ENCODE data around the gene RBM20.

Gene RBM20

GRCh38 chr10:110694263-110694662 lies 50.1 kb downstream of the RBM20 start:
- H3K27ac ChIP-seq: no peak overlapping the region
- no peaks in the 10 kb centered on the region for H3K36me3 ChIP-seq
- H3K4me3 ChIP-seq: no peak overlapping the region
- no peak overlapping the region for H3K9ac ChIP-seq
- H4K20me1 ChIP-seq: no peaks in the 10 kb centered on the region
- peaks cover 7 to 31% (median 15%) of the 10 kb centered on the region in 11 experiments; a peak in 20 of 22 replicates for H3K9me3 ChIP-seq (replicated peaks in 1 of 11)
- no peak for TF ChIP-seq Cebpa-rat (IDR thresholded peaks at IDR 0.05)
- H3K27me3 ChIP-seq: no peaks in the 10 kb centered on the region
- no peaks in the 10 kb centered on the region for H3K4me1 ChIP-seq
- H3K4me2 ChIP-seq: no peak overlapping the region

GRCh38 chr10:110694820-110695538 lies 50.8 kb downstream of the RBM20 start:
- Histone ChIP-seq H3K4me3 (no peak overlapping the region), H3K4me1 (peaks cover 0 to 3% (median 0%) of the 10 kb centered on the region in 10 experiments; a peak in 6 of 20 replicates), H4K20me1 (no peaks in the 10 kb centered on the region), H3K4me2 (no peak overlapping the region), H3K27ac (no peak overlapping the region), H3K27me3 (no peaks in the 10 kb centered on the region), H3K9ac (no peak overlapping the region), H3K9me3 (replicated peaks in 1 of 11) (peaks cover 7 to 31% (median 15%) of the 10 kb centered on the region in 11 experiments; a peak in 20 of 22 replicates), H3K36me3 (no peaks in the 10 kb centered on the region)
- no peak for TF ChIP-seq Cebpa-rat (IDR thresholded peaks at IDR 0.05)

- Histone ChIP-seq H3K9ac (no peak overlapping the region), H3K27me3 (no peaks in the 10 kb centered on the region)
- TF ChIP-seq Cebpa-rat (IDR thresholded peaks at IDR 0.05): no peak
Observed at GRCh38 chr10:110695539-110695886, 51.4 kb downstream of the RBM20 start.

GRCh38 chr10:110696436-110696835 lies 52.3 kb downstream of the RBM20 start:
- Histone ChIP-seq H4K20me1 (no peaks in the 10 kb centered on the region), H3K36me3 (no peaks in the 10 kb centered on the region), H3K4me1 (peaks cover 0 to 9% (median 0%) of the 10 kb centered on the region in 10 experiments; a peak in 6 of 20 replicates), H3K27me3 (no peaks in the 10 kb centered on the region), H3K4me3 (no peak overlapping the region), H3K9ac (no peak overlapping the region), H3K9me3 (replicated peaks in 1 of 11) (peaks cover 7 to 28% (median 15%) of the 10 kb centered on the region in 11 experiments; a peak in 20 of 22 replicates), H3K27ac (no peak overlapping the region), H3K4me2 (no peak overlapping the region)
- TF ChIP-seq Cebpa-rat (IDR thresholded peaks at IDR 0.05): no peak

More at GRCh38 chr10:110695539-110695886, 51.4 kb downstream of the RBM20 start:
- no peak overlapping the region for H3K4me3 ChIP-seq
- H3K9me3 ChIP-seq (replicated peaks in 1 of 11): peaks cover 7 to 31% (median 15%) of the 10 kb centered on the region in 11 experiments; a peak in 20 of 22 replicates
- H3K27ac ChIP-seq: no peak overlapping the region
- peaks cover 0 to 9% (median 0%) of the 10 kb centered on the region in 10 experiments; a peak in 6 of 20 replicates for H3K4me1 ChIP-seq
- no peaks in the 10 kb centered on the region for H4K20me1 ChIP-seq
- H3K4me2 ChIP-seq: no peak overlapping the region
- H3K36me3 ChIP-seq: no peaks in the 10 kb centered on the region

- no peak for TF ChIP-seq Cebpa-rat (IDR thresholded peaks at IDR 0.05)
- no peaks in the 10 kb centered on the region for H3K36me3 ChIP-seq
- no peak overlapping the region for H3K4me3 ChIP-seq
- H3K9ac ChIP-seq: no peak overlapping the region
- no peak overlapping the region for H3K27ac ChIP-seq
- no peaks in the 10 kb centered on the region for H3K27me3 ChIP-seq
- H4K20me1 ChIP-seq: no peaks in the 10 kb centered on the region
- H3K4me2 ChIP-seq: no peak overlapping the region
- H3K9me3 ChIP-seq (replicated peaks in 1 of 11): peaks cover 0 to 9% (median 1%) of the 10 kb centered on the region in 11 experiments; a peak in 10 of 22 replicates
- H3K4me1 ChIP-seq: peaks cover 0 to 9% (median 0%) of the 10 kb centered on the region in 10 experiments; a peak in 6 of 20 replicates
Observed at GRCh38 chr10:110698340-110698739, 54.2 kb downstream of the RBM20 start.

- peaks cover 0 to 5% (median under 1%) of the 10 kb centered on the region in 11 experiments; a peak in 5 of 22 replicates for H3K9me3 ChIP-seq (replicated peaks in 1 of 11)
- H3K9ac ChIP-seq: no peak overlapping the region
- H3K4me3 ChIP-seq: no peak overlapping the region
- no peaks in the 10 kb centered on the region for H3K36me3 ChIP-seq
- no peaks in the 10 kb centered on the region for H4K20me1 ChIP-seq
- no peak overlapping the region for H3K4me2 ChIP-seq
- no peaks in the 10 kb centered on the region for H3K27me3 ChIP-seq
- TF ChIP-seq Cebpa-rat (IDR thresholded peaks at IDR 0.05): no peak
- H3K4me1 ChIP-seq: peaks cover 0 to 9% (median 0%) of the 10 kb centered on the region in 10 experiments; a peak in 6 of 20 replicates
- H3K27ac ChIP-seq: no peak overlapping the region
Observed at GRCh38 chr10:110698782-110699201, 54.7 kb downstream of the RBM20 start.

GRCh38 chr10:110699859-110700468 lies 55.8 kb downstream of the RBM20 start:
- Histone ChIP-seq H3K36me3 (no peaks in the 10 kb centered on the region), H3K4me3 (no peak overlapping the region), H3K9me3 (replicated peaks in 1 of 11) (peaks cover 0 to 10% (median 0%) of the 10 kb centered on the region in 11 experiments; a peak in 2 of 22 replicates), H4K20me1 (no peaks in the 10 kb centered on the region), H3K27me3 (no peaks in the 10 kb centered on the region), H3K27ac (no peak overlapping the region; a peak in 1 of 22 replicates), H3K4me2 (peak overlapping the region in 2 of 11 experiments; percentile 8 to 26; a peak in 1 of 22 replicates), H3K9ac (no peak overlapping the region), H3K4me1 (peaks cover 0 to 9% (median 0%) of the 10 kb centered on the region in 10 experiments; a peak in 6 of 20 replicates)
- TF ChIP-seq Cebpa-rat (IDR thresholded peaks at IDR 0.05): no peak

GRCh38 chr10:110700947-110701616 lies 56.9 kb downstream of the RBM20 start:
- H3K4me1 ChIP-seq: peaks cover 0 to 9% (median 0%) of the 10 kb centered on the region in 10 experiments; a peak in 6 of 20 replicates
- H3K36me3 ChIP-seq: no peaks in the 10 kb centered on the region
- no peaks in the 10 kb centered on the region for H4K20me1 ChIP-seq
- H3K27me3 ChIP-seq: no peaks in the 10 kb centered on the region
- H3K9me3 ChIP-seq (replicated peaks in 1 of 11): peaks cover 0 to 10% (median 0%) of the 10 kb centered on the region in 11 experiments; a peak in 2 of 22 replicates
- no peak overlapping the region for H3K9ac ChIP-seq
- H3K4me2 ChIP-seq: no peak overlapping the region
- no peak for TF ChIP-seq Cebpa-rat (IDR thresholded peaks at IDR 0.05)
- no peak overlapping the region for H3K27ac ChIP-seq
- H3K4me3 ChIP-seq: no peak overlapping the region

GRCh38 chr10:110701617-110701971 lies 57.5 kb downstream of the RBM20 start:
- H3K4me3 ChIP-seq: no peak overlapping the region
- H3K9me3 ChIP-seq (replicated peaks in 1 of 11): peaks cover 0 to 10% (median 0%) of the 10 kb centered on the region in 11 experiments; a peak in 2 of 22 replicates
- peaks cover 0 to 9% (median 0%) of the 10 kb centered on the region in 10 experiments; a peak in 6 of 20 replicates for H3K4me1 ChIP-seq
- H3K27ac ChIP-seq: no peak overlapping the region
- no peak overlapping the region for H3K4me2 ChIP-seq
- no peak overlapping the region for H3K9ac ChIP-seq
- no peak for TF ChIP-seq Cebpa-rat (IDR thresholded peaks at IDR 0.05)
- no peaks in the 10 kb centered on the region for H3K27me3 ChIP-seq
- no peaks in the 10 kb centered on the region for H3K36me3 ChIP-seq
- H4K20me1 ChIP-seq: no peaks in the 10 kb centered on the region
